D721Med (cell line): Measurements from ENCODE around the gene SH3PXD2A.

Experiments used
- DNase-seq: peaks from one replicate; pipeline ENCODE4 v3.0.0; 2011; ENCODE audit warnings: low spot score; ENCODE audit not compliant: insufficient read length
- FAIRE-seq: peaks from 2 replicates; lab custom pipeline; 2011; peaks lifted over from hg19 to GRCh38; lab: Jason Lieb, UNC
- CTCF ChIP-seq: IDR thresholded peaks from 2 replicates; pipeline ENCODE4 v1.5.1; 2012; ENCODE audit warnings: mild to moderate bottlenecking, control low read depth; ENCODE audit not compliant: insufficient read depth; ENCODE audit errors: missing control alignments

SH3PXD2A gene

GRCh38 chr10:103803941-103804340, 51.4 kb downstream of the SH3PXD2A start:
- no peak for TF ChIP-seq CTCF
- FAIRE-seq (no peak), DNase-seq (no peak)

- FAIRE-seq (no peak), DNase-seq (no peak)
- TF ChIP-seq CTCF = no peak
These were observed 52.6 kb downstream of the SH3PXD2A start for GRCh38 chr10:103802637-103803353.

GRCh38 chr10:103802081-103802480, 53.3 kb downstream of the SH3PXD2A start:
- FAIRE-seq (no peak), DNase-seq (no peak)
- no peak for TF ChIP-seq CTCF

GRCh38 chr10:103800789-103801540, 54.4 kb downstream of the SH3PXD2A start:
- no peak for TF ChIP-seq CTCF
- no peak for DNase-seq
- no peak for FAIRE-seq

GRCh38 chr10:103800089-103800488, 55.3 kb downstream of the SH3PXD2A start:
- no peak for TF ChIP-seq CTCF
- no peak for FAIRE-seq
- DNase-seq = no peak

- DNase-seq (no peak), FAIRE-seq (no peak)
- no peak for TF ChIP-seq CTCF
These were observed 56.0 kb downstream of the SH3PXD2A start for GRCh38 chr10:103799341-103799740.

- TF ChIP-seq CTCF = no peak
- DNase-seq (no peak), FAIRE-seq (no peak)
These were observed 56.9 kb downstream of the SH3PXD2A start for GRCh38 chr10:103798511-103798910.
